Prostate gland (tissue), 2 donors: ENCODE measurements around the gene ZNF628. TPM values are rescaled to one million over a fixed set of nuclear protein-coding genes. Genes with fewer than 3 reads are reported as not detected.
A peak's percentile ranks its signal among the peaks of the same experiment; 100 is the strongest.

ENCODE experiments used
- DNase-seq: peaks from one replicate; pipeline ENCODE4 v3.0.0-alpha.2; 2019; ENCODE audit warnings: low spot score
- H3K27ac ChIP-seq, 2 donors: fragments of 200-600 bp; sonication (generic); 2 replicates each; pipeline ENCODE4 v1.5.1; 2017 to 2019
- H3K27me3 ChIP-seq: fragments of 200-600 bp; sonication (generic); replicated peaks from 2 replicates; pipeline ENCODE4 v1.5.1; 2019; ENCODE audit not compliant: insufficient read depth
- H3K36me3 ChIP-seq, 2 donors: fragments of 200-600 bp; sonication (generic); 1 replicate in 1 of 2; 2 replicates in 1 of 2; pipeline versions ENCODE4 v1.5.1 to v1.8.1; 2017 to 2019
- H3K4me1 ChIP-seq: fragments of 200-600 bp; sonication (generic); replicated peaks from 2 replicates; pipeline ENCODE4 v1.5.1; 2019
- H3K4me3 ChIP-seq, 2 donors: fragments of 200-600 bp; sonication (generic); 2 replicates each; pipeline ENCODE4 v1.5.1; 2017 to 2019
- H3K9me3 ChIP-seq: fragments of 200-600 bp; sonication (generic); 2 replicates; pipeline ENCODE4 v1.5.1; 2017
- POLR2A ChIP-seq: fragments of 450-650 bp; IDR thresholded peaks from one replicate; pipeline ENCODE4 v1.6.1; 2016; ENCODE audit warnings: antibody characterized with exemption, mild to moderate bottlenecking
- POLR2AphosphoS5 ChIP-seq: sonication (generic); formaldehyde crosslinking; IDR thresholded peaks from one replicate; pipeline ENCODE4 v1.6.1; 2017; ENCODE audit warnings: antibody characterized with exemption
- WGBS: methylation state at CpG from one replicate; pipeline ENCODE4 v1.1.5; 2018; 5-methylcytosine and 5-hydroxymethylcytosine counted together
- intact Hi-C: fragments of 100-400 bp; cut with DNase I; formaldehyde crosslinking; loops from one replicate; pipeline ENCODE4 v1.14.2; 2022
- total RNA-seq, 2 donors: library from RNA; depleted of rRNA; stranded (reverse); fragments of >200 nt; gene quantifications; one replicate each; pipeline ENCODE4 v1.1.0, GENCODE V29; 2016
- TF ChIP-seq, protein P1 (sequence below), 4 experiments: fragments of 200-600 bp in 2 of 4; fragments of 450-650 bp in 2 of 4; sonication (generic) in 2 of 4; IDR thresholded peaks; 1 replicate in 3 of 4; 2 replicates in 1 of 4; pipeline ENCODE4 v1.5.1; 2016 to 2019; ENCODE audit warnings: antibody characterized with exemption in 4 of 4, mild to moderate bottlenecking in 2 of 4, moderate library complexity in 2 of 4

The ZNF628 gene
- total RNA-seq, 2 donors from 2014 or later: 10.9 to 66.4 TPM

- peak; percentile 19 for TF ChIP-seq POLR2A
- TF ChIP-seq, protein P1, sequence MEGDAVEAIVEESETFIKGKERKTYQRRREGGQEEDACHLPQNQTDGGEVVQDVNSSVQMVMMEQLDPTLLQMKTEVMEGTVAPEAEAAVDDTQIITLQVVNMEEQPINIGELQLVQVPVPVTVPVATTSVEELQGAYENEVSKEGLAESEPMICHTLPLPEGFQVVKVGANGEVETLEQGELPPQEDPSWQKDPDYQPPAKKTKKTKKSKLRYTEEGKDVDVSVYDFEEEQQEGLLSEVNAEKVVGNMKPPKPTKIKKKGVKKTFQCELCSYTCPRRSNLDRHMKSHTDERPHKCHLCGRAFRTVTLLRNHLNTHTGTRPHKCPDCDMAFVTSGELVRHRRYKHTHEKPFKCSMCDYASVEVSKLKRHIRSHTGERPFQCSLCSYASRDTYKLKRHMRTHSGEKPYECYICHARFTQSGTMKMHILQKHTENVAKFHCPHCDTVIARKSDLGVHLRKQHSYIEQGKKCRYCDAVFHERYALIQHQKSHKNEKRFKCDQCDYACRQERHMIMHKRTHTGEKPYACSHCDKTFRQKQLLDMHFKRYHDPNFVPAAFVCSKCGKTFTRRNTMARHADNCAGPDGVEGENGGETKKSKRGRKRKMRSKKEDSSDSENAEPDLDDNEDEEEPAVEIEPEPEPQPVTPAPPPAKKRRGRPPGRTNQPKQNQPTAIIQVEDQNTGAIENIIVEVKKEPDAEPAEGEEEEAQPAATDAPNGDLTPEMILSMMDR (IDR thresholded peaks at IDR 0.05): peak; percentile 95 to 99 (median 98)
- peak; percentile 86 for TF ChIP-seq POLR2AphosphoS5
- 12% methylated on average over 64 of the region's 64 CpGs for WGBS
- no peaks in the 10 kb centered on the region for H3K36me3 ChIP-seq
- H3K27ac ChIP-seq: no peak overlapping the region
- H3K9me3 ChIP-seq: no peaks in the 10 kb centered on the region
- DNase-seq: peak; percentile 86
- H3K4me3 ChIP-seq: peak overlapping the region; percentile 15 to 30
- no peaks in the 10 kb centered on the region for H3K27me3 ChIP-seq
- intact Hi-C loops: loop anchor here (2.0 to 10.0 kb wide), 3 partner anchors 37 to 363 kb away; partner anchors contain the start of genes BRSK1 and HSPBP1
- H3K4me1 ChIP-seq: no peaks in the 10 kb centered on the region
These were observed 27.3 kb downstream of the ZNF628 start for GRCh38 chr19:55503502-55504251.

DNA sequence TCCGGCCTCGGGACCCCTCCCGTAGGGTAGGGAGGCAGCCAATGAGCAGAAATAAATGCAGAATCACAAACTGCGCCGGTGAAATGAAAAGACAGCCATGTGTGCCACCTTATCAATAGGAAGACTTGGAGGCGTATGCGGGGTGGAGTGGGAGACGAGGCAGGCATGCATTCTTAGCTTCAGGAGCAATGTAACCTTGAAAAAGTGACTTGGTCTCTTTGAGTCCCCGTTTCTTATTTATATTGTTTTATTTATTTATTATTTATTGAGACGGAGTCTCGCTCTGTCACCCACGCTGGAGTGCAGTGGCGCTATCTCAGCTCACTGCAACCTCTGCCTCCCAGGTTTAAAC lies 27.8 kb downstream of the ZNF628 start:
- peak overlapping the region in 1 of 2 donors; percentile 30 for H3K4me3 ChIP-seq
- H3K9me3 ChIP-seq: no peaks in the 10 kb centered on the region
- TF ChIP-seq POLR2A: no peak
- TF ChIP-seq POLR2AphosphoS5: no peak
- TF ChIP-seq, protein P1 (IDR thresholded peaks at IDR 0.05): no peak
- no peak overlapping the region for H3K27ac ChIP-seq
- intact Hi-C loops: loop anchor here (2.0 to 10.0 kb wide), 2 partner anchors 37 to 219 kb away; partner anchors contain the start of genes BRSK1 and HSPBP1
- WGBS: 24% methylated on average over 13 of the region's 13 CpGs
- no peaks in the 10 kb centered on the region for H3K4me1 ChIP-seq
- no peaks in the 10 kb centered on the region for H3K36me3 ChIP-seq
- DNase-seq: no peak
- no peaks in the 10 kb centered on the region for H3K27me3 ChIP-seq

DNA sequence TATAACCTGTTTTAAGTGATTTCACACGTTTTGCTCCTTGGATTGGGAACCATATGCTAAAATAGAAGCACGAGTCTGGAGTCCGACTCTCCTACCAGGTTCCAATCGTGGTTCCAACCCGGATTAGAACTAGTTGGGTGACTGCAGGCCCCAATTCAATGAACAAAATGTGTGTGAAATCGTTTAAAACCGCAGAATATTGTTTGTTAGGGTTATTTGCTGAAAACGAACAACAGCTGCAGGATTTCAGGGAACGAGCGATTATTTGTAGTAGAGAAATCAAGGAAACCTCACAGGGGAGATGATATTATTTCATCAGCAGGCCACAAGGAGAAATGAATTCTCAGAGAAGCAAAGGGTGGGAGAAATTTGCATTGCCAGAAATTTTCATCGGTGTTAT lies 28.6 kb downstream of the ZNF628 start:
- Histone ChIP-seq H3K4me1 (no peaks in the 10 kb centered on the region), H3K4me3 (no peak overlapping the region), H3K27me3 (no peaks in the 10 kb centered on the region), H3K27ac (no peak overlapping the region), H3K9me3 (no peaks in the 10 kb centered on the region), H3K36me3 (no peaks in the 10 kb centered on the region)
- intact Hi-C loops: loop anchor here (2.0 to 10.0 kb wide), 2 partner anchors 38 to 220 kb away; partner anchors contain the start of genes BRSK1 and HSPBP1
- 83% methylated on average over 11 of the region's 11 CpGs for WGBS
- TF ChIP-seq, protein P1 (IDR thresholded peaks at IDR 0.05): no peak
- TF ChIP-seq POLR2AphosphoS5 (no peak), POLR2A (no peak)
- DNase-seq: no peak

DNA sequence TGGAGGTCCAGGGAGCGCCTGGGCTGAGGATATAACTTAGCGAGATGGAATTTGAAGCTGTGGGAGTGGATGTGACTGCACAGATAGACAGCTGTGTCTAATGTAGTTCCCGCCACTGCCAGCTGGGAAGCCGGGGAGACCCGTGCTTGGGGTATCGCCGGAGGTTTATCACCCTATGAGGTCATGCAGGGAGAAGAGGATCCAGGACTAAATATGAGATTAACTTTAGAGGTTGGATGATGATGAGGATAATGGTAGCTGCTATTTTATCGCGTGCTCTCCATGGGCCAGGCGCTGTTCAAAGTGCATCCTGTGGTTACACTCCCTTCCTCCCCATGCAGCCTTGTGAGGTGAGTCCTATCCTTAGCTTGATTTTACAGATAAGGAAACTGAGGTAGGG lies 31.7 kb downstream of the ZNF628 start:
- Histone ChIP-seq H3K27me3 (no peaks in the 10 kb centered on the region), H3K4me3 (no peak overlapping the region), H3K27ac (no peak overlapping the region), H3K36me3 (no peaks in the 10 kb centered on the region), H3K4me1 (no peaks in the 10 kb centered on the region), H3K9me3 (no peaks in the 10 kb centered on the region)
- 77% methylated on average over 10 of the region's 10 CpGs for WGBS
- DNase-seq: no peak
- no peak for TF ChIP-seq POLR2AphosphoS5
- no peak for TF ChIP-seq POLR2A
- TF ChIP-seq, protein P1 (IDR thresholded peaks at IDR 0.05): no peak
- intact Hi-C loops: loop anchor here (10.0 kb wide), 1 partner anchor 223 kb away; the partner anchor contains the start of genes BRSK1 and HSPBP1
